Measurements from ENCODE around the gene NTF4.
A peak's percentile ranks its signal among the peaks of the same experiment; 100 is the strongest.
"Not testable (repeated sequence)": the region's sequence is repeated elsewhere in the genome, so short reads cannot be mapped to it uniquely, and the experiment has no call there.

The NTF4 gene

DNA sequence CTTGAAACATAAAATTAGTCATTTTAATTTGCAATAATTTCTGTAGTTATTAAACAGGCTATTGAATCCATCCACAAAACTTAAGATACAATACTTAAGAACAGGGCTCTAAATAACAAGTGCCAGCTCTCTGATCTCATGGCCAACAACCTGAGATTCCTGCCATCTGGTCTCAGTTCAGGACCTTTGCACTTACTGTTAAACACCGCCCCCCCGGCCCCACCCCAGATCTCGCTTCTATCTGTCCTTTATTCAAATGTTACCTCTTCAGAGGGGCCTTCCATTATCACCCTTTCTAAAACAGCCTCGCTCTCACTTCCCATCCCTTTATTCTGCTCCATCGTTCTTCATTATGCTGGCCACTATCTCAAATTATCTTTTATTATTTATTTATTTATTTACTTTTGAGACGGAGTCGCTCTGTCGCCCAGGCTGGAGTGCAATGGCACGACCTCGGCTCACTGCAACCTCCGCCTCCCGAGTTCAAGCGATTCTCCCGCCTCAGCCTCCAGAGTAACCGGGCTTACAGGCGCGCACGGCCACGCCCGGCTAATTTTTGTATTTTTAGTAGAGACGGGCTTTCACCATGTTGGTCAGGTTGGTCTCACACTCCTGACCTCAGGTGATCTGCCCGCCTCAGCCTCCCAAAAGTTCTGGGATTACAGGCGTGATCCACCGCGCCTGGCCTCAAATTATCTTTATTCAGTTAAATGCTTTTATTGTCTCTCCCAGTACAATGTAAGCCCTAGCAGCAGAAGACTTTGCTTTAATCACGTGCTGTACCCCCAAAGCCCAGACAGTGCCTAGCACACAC, 19.8 kb upstream of the NTF4 start:
- Mint-ChIP-seq H3K4me1 (peaks cover 34% of the 10 kb centered on the region), H3K4me3 (peak overlapping the region; percentile 98), H3K27me3 (ENCODE audit: low read depth, poor library complexity) (peaks cover 29% of the 10 kb centered on the region), H3K9me3 (peaks cover 3% of the 10 kb centered on the region), H3K36me3 (ENCODE audit: low read depth) (peaks cover 27% of the 10 kb centered on the region), H3K27ac (peak overlapping the region; percentile 96)
- TF ChIP-seq, protein P1, sequence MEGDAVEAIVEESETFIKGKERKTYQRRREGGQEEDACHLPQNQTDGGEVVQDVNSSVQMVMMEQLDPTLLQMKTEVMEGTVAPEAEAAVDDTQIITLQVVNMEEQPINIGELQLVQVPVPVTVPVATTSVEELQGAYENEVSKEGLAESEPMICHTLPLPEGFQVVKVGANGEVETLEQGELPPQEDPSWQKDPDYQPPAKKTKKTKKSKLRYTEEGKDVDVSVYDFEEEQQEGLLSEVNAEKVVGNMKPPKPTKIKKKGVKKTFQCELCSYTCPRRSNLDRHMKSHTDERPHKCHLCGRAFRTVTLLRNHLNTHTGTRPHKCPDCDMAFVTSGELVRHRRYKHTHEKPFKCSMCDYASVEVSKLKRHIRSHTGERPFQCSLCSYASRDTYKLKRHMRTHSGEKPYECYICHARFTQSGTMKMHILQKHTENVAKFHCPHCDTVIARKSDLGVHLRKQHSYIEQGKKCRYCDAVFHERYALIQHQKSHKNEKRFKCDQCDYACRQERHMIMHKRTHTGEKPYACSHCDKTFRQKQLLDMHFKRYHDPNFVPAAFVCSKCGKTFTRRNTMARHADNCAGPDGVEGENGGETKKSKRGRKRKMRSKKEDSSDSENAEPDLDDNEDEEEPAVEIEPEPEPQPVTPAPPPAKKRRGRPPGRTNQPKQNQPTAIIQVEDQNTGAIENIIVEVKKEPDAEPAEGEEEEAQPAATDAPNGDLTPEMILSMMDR (IDR thresholded peaks at IDR 0.05), result no peak
- no peak for DNase-seq

DNA sequence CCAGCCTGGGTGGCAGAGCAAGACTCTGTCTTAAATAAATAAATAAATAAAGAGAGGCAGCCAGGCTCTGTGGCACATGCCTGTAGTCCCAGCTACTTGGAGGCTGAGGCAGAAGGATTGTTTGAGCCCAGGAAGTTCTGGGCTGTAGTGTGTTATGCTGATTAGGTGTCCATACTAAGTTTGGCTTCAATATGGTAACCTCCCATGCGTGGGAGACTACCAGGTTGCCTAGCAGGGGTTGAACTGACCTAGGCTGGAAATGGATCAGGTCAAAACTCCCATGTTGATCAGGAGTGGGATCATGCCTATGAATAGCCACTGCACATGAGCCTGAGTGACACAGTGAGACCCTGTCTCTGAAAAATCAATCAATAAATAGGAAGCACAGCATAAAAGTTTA, 16.7 kb upstream of the NTF4 start:
- Mint-ChIP-seq H3K4me1 (peaks cover 15% of the 10 kb centered on the region), H3K36me3 (ENCODE audit: low read depth) (peaks cover 3% of the 10 kb centered on the region), H3K4me3 (no peak overlapping the region), H3K27me3 (ENCODE audit: low read depth, poor library complexity) (peaks cover 39% of the 10 kb centered on the region), H3K27ac (no peak overlapping the region), H3K9me3 (peaks cover 3% of the 10 kb centered on the region)
- TF ChIP-seq, protein P1 (IDR thresholded peaks at IDR 0.05), result no peak
- no peak for DNase-seq

DNA sequence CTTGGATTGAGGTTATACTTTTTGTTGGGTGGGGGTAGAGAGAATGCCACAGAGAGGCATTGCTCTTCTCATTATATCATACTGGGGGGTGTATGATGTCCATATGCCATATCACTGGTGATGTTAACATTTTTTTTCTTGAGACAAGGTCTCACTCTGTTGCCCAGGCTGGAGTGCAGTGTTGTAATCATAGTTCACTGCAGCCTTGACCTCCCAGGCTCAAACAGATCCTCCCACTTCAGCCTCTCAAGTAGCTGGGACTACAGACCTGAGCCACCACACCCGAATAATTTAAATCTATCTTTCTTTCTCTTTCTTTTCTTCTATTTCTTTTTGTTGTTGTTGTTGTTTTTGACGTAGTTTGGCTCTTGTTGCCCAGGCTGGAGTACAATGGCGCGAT, 15.8 kb upstream of the NTF4 start:
- TF ChIP-seq, protein P1 (IDR thresholded peaks at IDR 0.05), result no peak
- Mint-ChIP-seq H3K9me3 (peaks cover 3% of the 10 kb centered on the region), H3K36me3 (ENCODE audit: low read depth) (no peaks in the 10 kb centered on the region), H3K27me3 (ENCODE audit: low read depth, poor library complexity) (peaks cover 38% of the 10 kb centered on the region), H3K27ac (no peak overlapping the region), H3K4me3 (no peak overlapping the region), H3K4me1 (peaks cover 10% of the 10 kb centered on the region)
- no peak for DNase-seq

DNA sequence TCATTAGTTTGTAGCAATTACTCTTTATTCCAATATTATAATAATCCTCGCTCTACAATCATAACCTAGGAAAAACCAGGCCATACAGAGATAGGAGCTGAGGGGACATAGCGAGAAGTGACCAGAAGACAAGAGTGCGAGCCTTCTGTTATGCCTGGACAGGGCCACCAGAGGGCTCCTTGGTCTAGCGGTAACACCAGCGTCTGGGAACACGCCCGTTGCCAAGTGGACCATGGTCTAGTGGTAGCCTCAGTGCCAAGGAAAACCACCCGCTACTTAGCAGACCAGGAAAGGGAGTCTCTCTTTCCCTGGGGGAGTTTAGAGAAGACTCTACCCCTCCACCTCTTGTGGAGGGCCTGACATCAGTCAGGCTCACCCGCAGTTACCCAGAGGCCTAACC, 10.3 kb upstream of the NTF4 start:
- Mint-ChIP-seq H3K9me3 (peaks cover 29% of the 10 kb centered on the region), H3K27me3 (ENCODE audit: low read depth, poor library complexity) (peaks cover 55% of the 10 kb centered on the region), H3K4me1 (peaks cover 28% of the 10 kb centered on the region), H3K36me3 (ENCODE audit: low read depth) (peaks cover 12% of the 10 kb centered on the region)
- DNase-seq, result peak; percentile 61
- H3K4me3 Mint-ChIP-seq, H3K27ac Mint-ChIP-seq: not testable (repeated sequence)
- TF ChIP-seq, protein P1 (IDR thresholded peaks at IDR 0.05), result peak; percentile 65

DNA sequence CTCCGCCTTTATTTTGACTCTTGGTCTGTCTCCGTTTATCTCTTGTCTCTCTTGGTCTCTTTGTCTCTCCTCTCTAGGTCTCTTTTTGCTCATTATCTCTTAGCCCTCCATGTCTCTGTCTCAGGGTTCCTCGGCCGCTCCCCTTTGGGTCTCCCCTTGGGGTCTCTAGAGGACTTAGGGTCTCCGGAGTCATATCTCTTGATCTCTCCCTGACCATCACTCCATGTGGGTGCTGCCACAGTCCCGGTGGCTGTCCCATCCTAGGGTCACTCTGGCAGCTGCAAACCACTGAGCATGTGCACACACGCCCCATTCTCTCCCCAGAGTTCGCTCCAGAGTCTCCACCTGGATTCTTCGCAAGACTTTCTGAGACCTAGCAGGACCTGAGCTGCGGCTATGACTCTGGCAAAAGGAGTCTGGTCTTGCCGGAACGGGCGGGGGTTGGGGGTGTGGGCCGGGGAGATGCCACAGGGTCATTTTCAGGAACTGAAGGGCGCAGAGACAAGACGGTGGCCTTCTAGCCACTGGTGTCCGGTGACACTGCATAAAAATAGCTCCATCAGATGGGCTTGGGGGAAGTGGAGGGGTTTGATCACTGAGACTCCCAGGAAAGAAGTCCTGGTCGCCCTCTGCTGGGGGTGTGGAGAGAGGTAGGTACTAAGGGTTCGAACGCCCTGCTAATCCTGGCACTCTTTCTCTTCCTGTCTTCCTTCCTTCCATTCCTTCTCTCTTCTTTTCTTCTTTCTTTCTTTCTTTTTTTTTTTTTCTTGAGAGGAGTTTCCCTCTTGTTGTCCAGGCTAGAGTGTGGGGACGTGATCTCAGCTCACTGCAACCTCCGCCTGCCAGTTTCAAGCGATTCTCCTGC, 9.1 kb upstream of the NTF4 start:
- peak overlapping the region; percentile 80 for H3K4me3 Mint-ChIP-seq
- peaks cover 64% of the 10 kb centered on the region for H3K27me3 Mint-ChIP-seq (ENCODE audit: low read depth, poor library complexity)
- TF ChIP-seq, protein P1 (IDR thresholded peaks at IDR 0.05), result no peak
- H3K4me1 Mint-ChIP-seq, result peaks cover 39% of the 10 kb centered on the region
- H3K9me3 Mint-ChIP-seq, result peaks cover 40% of the 10 kb centered on the region
- H3K36me3 Mint-ChIP-seq (ENCODE audit: low read depth), result peaks cover 21% of the 10 kb centered on the region
- no peak for DNase-seq
- H3K27ac Mint-ChIP-seq, result no peak overlapping the region

Measured in nephron progenitor cell (in vitro differentiated cells).